ENCODE data around the gene RALBP1. TPM values are rescaled to one million over a fixed set of nuclear protein-coding genes. Genes with fewer than 3 reads are reported as not detected.
A peak's percentile ranks its signal among the peaks of the same experiment; 100 is the strongest.
"Not testable (repeated sequence)": the region's sequence is repeated elsewhere in the genome, so short reads cannot be mapped to it uniquely, and the experiment has no call there.

The RALBP1 gene
- total RNA-seq = 10 to 100 TPM; 59.4 to 70.4 TPM
- long read RNA-seq, full-length matches to known transcripts = 63 of 131 reads
- long read RNA-seq, partial matches to known transcripts = 58 of 131 reads
- long read RNA-seq, other reads (novel, unspliced or antisense) = 10 of 131 reads

- DNase-seq = peak; percentile 99
- intact Hi-C loops (cut with DNase I, micrococcal nuclease) = no loop called here
- ATAC-seq = peak; percentile 91
Observed at GRCh38 chr18:9474983-9475642, at the start of gene RALBP1. TSS of gene RALBP1 (plus strand) at chr18:9475513. CDS start at chr18:9513046, 37,533 bp downstream.

DNA sequence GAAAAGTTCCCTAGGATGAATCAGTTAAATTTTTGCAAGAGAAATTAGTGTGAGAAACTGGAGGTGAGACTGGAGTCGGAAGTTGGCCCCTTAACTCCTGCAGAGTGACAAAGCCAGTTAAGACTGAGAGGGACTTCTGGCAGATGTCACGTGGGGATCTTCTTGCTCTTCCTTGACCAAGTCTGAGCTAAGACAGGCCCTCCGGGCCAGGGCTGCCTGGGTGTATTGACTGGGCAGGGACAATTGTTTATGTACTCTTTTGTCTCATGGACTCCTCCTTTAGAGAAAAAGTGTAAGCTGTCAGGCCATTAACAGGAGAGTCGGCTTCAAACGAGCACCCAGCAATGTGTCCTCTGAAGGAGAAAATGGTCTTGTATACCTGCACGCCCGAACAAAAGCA, 48.6 kb upstream of the RALBP1 start:
- ATAC-seq = no peak
- intact Hi-C loops (cut with DNase I, micrococcal nuclease) = no loop called here
- DNase-seq = no peak

GRCh38 chr18:9428301-9428706, 47.0 kb upstream of the RALBP1 start:
- DNase-seq = no peak
- intact Hi-C loops (cut with DNase I, micrococcal nuclease) = no loop called here
- ATAC-seq = no peak

DNA sequence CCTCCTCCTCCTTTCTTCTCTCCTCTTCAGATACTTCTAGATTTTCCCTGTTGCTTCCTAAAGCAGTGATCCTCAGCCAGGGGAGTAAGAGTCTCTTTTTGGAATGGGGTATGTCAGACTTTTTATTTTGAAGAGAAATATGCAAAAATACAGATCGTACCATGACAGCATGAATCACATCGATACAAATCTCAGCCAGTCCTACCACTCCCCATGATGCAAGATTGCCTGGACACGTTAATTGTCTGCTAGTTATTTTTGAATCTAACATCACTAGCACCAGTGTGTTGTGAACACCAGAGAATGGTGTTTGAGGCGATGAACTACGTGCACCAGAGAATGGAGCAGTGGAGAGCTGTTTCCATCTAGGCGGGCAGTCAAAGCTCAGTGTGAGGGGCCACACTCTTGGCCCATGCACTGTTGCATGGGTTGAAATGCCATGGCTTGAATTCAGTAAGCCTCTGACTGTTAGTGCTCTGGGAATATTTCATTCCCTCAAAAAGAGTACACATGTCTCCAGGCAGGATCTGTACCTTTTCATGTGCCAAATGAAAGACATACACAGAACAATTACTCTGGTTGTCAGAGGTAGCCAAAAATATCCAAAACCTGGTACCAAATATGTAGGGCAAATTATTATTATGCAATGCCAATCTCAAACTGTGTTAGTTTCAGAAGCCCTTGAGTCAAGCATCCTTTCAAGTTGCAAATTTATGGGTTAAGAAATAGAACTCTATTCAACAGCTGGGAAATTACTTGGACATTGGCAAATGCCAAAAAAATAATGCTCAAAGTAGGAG, 46.3 kb upstream of the RALBP1 start:
- intact Hi-C loops (cut with DNase I, micrococcal nuclease) = no loop called here
- DNase-seq (no peak), ATAC-seq (no peak)

GRCh38 chr18:9429662-9429993, 45.7 kb upstream of the RALBP1 start:
- ATAC-seq (no peak), DNase-seq (no peak)
- intact Hi-C loops (cut with DNase I, micrococcal nuclease) = no loop called here

DNA sequence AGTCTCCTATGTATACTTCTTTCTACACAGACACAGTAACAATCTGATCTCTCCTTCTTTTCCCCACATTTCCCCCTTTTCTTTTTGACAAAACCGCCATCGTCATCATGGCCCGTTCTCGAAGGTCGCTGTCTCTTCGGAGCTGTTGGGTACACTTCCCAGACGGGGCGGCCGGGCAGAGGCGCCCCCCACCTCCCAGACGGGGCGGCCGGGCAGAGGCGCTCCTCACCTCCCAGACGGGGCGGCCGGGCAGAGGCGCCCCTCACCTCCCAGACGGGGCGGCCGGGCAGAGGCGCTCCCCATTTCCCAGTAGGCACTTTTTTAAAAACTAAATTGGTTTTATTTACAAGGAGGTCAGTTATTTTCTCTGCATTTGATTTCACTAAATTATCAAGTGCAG, 45.0 kb upstream of the RALBP1 start:
- intact Hi-C loops (cut with DNase I, micrococcal nuclease) = not testable (repeated sequence)

GRCh38 chr18:9431296-9431695, 44.0 kb upstream of the RALBP1 start:
- ATAC-seq (no peak), DNase-seq (no peak)
- intact Hi-C loops (cut with DNase I, micrococcal nuclease) = no loop called here

More for the DNA sequence above, 45.0 kb upstream of the RALBP1 start:
- ATAC-seq, DNase-seq: not testable (repeated sequence)

DNA sequence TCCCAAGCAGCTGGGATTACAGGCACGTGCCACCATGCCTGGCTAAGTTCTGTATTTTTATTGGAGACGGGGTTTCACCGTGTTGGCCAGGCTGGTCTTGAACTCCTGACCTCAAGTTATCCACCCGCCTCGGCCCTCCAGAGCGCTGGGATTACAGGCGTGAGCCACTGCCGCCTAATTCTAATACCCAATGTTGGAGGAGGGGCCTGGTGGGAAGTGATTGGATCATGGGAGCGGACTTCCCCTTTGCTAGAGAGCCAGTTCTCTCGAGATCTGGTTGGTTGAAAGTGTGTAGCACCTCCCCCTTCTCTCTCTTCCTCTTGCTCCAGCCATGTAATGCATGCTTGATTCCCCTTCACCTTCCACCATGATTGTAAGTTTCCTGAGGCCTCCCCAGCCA, 42.2 kb upstream of the RALBP1 start:
- intact Hi-C loops (cut with DNase I, micrococcal nuclease); DNase-seq; ATAC-seq: not testable (repeated sequence)

- ATAC-seq (no peak), DNase-seq (no peak)
Observed at GRCh38 chr18:9433671-9434121, 41.6 kb upstream of the RALBP1 start.

GRCh38 chr18:9434122-9434701, 41.1 kb upstream of the RALBP1 start:
- DNase-seq = no peak
- ATAC-seq = no peak
- intact Hi-C loops (cut with DNase I, micrococcal nuclease) = no loop called here

More at GRCh38 chr18:9433671-9434121, 41.6 kb upstream of the RALBP1 start:
- intact Hi-C loops (cut with DNase I, micrococcal nuclease) = no loop called here

DNA sequence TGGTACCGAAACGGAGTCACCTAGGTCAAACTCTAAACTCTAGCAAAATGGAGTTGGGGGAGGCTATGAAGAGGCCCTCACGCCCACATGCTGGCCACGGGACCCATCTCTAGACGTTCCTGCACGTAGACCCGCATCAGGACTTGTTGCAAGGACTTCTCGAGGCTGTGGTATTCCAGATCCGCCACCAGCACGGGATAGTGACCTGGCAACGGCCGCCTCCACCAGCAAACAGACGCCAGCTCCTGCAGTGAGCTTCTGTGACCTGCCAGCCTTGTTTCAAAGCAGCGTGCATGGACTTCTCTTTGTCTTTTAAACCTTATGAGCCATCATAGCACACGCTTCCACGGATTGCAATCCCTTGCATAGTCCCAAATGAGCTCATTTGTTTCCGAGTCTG, 40.3 kb upstream of the RALBP1 start:
- intact Hi-C loops (cut with DNase I, micrococcal nuclease) = no loop called here
- DNase-seq = no peak
- ATAC-seq = no peak

GRCh38 chr18:9436206-9436929, 38.9 kb upstream of the RALBP1 start:
- ATAC-seq (no peak), DNase-seq (no peak)
- intact Hi-C loops (cut with DNase I, micrococcal nuclease) = no loop called here

- intact Hi-C loops (cut with DNase I, micrococcal nuclease) = no loop called here
- DNase-seq (no peak), ATAC-seq (no peak)
Observed at GRCh38 chr18:9437021-9437437, 38.3 kb upstream of the RALBP1 start.

DNA sequence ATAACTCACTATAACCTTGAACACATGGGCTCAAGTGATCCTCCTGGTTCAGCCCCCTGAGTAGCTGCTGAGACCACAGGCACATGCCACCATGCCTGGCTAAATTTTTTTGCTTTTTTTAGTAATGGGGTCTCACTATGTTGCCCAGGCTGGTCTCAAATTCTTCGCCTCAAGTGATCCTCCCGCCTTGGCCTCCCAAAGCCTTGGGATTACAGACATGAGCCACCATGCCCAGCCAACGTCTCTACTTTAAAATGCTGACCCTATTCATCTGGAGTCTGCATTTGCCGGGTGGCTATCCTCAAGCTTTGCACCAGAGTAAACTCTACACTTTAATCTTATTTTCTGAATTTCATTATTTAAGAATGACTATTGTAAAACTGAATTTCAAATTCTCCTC, 37.6 kb upstream of the RALBP1 start:
- DNase-seq (no peak), ATAC-seq (no peak)
- intact Hi-C loops (cut with DNase I, micrococcal nuclease) = no loop called here

DNA sequence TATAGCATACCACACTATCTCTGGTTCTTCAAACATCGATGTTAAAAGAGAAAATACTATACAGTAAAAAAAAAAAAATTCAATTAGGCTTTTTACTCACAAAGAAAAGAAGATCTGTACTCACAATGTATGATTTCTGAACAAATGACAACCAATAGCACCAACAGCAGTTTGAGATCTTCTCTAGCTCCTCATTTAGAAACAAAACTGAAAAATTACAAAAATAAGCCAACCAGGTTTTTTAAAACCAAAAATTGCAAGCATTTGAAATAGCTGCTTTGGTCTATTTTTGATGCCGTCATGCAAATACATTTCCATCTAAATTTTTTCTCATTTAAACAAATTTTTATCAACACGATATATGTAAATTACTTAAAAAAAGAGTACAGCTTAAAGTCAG, 34.3 kb upstream of the RALBP1 start:
- intact Hi-C loops (cut with DNase I, micrococcal nuclease) = no loop called here
- no peak for ATAC-seq
- DNase-seq = no peak

DNA sequence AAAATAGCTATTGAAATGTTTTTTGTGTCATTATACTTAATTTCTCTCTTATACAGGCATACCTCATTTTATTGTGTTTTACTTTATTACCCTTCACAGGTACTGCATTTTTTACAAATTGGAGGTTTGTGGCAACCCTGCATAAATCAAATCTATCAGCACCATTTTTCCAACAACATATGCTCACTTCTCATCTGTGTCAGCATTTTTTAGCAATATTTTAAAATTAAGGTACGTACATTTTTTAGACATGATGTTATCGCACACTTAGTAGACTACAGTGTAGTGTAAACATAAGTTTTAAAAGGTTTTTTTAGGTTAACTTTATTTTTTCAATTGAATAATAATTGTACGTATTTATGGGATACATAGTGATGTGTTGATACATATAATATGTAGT, 30.8 kb upstream of the RALBP1 start:
- no peak for DNase-seq
- intact Hi-C loops (cut with DNase I, micrococcal nuclease) = no loop called here
- ATAC-seq = no peak

- no peak for ATAC-seq
Observed at GRCh38 chr18:9446839-9447238, 28.5 kb upstream of the RALBP1 start.

GRCh38 chr18:9447334-9447733, 28.0 kb upstream of the RALBP1 start:
- ATAC-seq (no peak), DNase-seq (no peak)
- intact Hi-C loops (cut with DNase I, micrococcal nuclease) = no loop called here

More at GRCh38 chr18:9446839-9447238, 28.5 kb upstream of the RALBP1 start:
- intact Hi-C loops (cut with DNase I, micrococcal nuclease) = no loop called here
- DNase-seq = no peak
